Activated naive CD4-positive, alpha-beta T cell treated with anti-CD3 and anti-CD28 coated beads, Interleukin-2, amount 50 U/mL, for 72 hours (primary cell): Measurements from ENCODE around the gene C1orf105. TPM values are rescaled to one million over a fixed set of nuclear protein-coding genes. Genes with fewer than 3 reads are reported as not detected.

Experiments
- ATAC-seq, 2 donors: fragments of 150-1000 bp; cut with Tn5 transposase; 2 replicates each; pipeline ENCODE4 v1.10.0; 2021; ENCODE audit warnings: mild to moderate bottlenecking in 2 of 2, moderate library complexity in 2 of 2
- DNase-seq, 2 donors: peaks; one replicate each; pipeline ENCODE4 v3.0.0; 2021 to 2022; ENCODE audit warnings: low spot score in 2 of 2
- H3K27ac Mint-ChIP-seq, 2 donors: one replicate each; pipeline ENCODE4 v1.8.0; 2022; ENCODE audit warnings: mild to moderate bottlenecking in 2 of 2, mixed read lengths in 2 of 2
- H3K36me3 Mint-ChIP-seq, 2 donors: one replicate each; pipeline ENCODE4 v1.8.0; 2022; ENCODE audit warnings: mixed read lengths in 2 of 2
- H3K9me3 Mint-ChIP-seq, 2 donors: one replicate each; pipeline ENCODE4 v1.8.0; 2022; ENCODE audit warnings: mixed read lengths in 2 of 2
- total RNA-seq, 2 donors: library from RNA; stranded (reverse); gene quantifications; one replicate each; pipeline ENCODE4 v1.2.3, GENCODE V29; 2022

C1orf105 gene
- total RNA-seq, 2 donors from 2014 or later, result not detected

DNA sequence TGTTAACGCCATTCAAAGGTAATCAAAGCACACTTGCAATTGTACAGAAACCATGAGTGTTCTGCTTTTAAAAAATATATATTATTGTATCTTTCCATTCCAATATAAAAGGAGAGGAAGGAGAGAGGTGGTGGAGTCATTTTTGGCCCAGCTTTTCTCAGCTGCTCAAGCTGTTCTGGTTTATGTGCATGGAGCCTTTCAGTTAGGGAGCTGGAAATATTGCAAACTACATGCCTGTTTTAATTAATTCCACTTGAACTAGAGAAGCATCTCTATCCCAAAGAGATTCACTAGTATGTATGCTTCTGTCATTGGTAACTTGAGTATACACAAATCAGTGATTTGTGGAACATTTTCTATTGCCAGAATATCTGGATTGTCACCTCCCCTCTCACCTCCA is 28.5 kb upstream of the C1orf105 start:
- Mint-ChIP-seq H3K36me3 (no peaks in the 10 kb centered on the region), H3K9me3 (peaks cover 0 to 5% of the 10 kb centered on the region in 2 donors), H3K27ac (no peak overlapping the region)
- ATAC-seq, result no peak
- DNase-seq, result no peak

- no peak for DNase-seq
- Mint-ChIP-seq H3K36me3 (no peaks in the 10 kb centered on the region), H3K9me3 (peaks cover 0 to 5% of the 10 kb centered on the region in 2 donors), H3K27ac (peak overlapping the region in 1 of 2 donors; percentile 73)
- ATAC-seq, result peak in 1 of 2 donors; percentile 14
Measured at GRCh38 chr1:172393354-172393753, 27.1 kb upstream of the C1orf105 start.

DNA sequence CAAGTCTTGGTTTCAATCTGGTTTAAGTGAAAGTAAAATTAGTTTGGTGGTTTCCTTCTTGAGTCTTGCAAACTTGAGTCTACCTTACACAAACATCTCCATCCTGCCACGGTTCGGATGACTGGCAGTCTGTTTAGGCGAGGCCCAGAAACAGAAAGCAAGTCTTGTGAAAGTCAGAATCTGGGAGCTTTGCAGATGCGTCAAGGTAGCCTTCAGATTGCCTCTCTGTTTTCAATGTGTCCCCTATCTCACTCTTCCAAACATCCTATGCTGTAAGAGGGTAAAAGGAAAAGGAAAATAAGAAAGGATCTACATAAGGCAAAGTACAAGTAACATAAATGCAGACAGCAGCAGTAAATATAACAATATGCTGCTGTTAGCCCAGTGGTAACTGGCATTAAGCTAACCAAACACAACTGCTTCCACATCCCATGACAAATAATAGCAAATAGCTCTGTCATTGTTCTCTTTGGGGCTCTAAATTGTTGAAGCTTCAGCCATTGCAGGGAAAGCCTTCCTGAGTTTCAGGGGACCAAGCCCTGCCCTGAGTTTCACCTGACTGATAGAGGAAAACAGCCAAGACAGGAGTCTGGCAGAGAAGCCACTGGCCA is 26.2 kb upstream of the C1orf105 start:
- Mint-ChIP-seq H3K9me3 (peaks cover 0 to 5% of the 10 kb centered on the region in 2 donors), H3K27ac (peak overlapping the region; percentile 38 to 73), H3K36me3 (no peaks in the 10 kb centered on the region)
- ATAC-seq (peak; percentile 92 to 96), DNase-seq (peak; percentile 58 to 61)

GRCh38 chr1:172394811-172395210 is 25.7 kb upstream of the C1orf105 start:
- DNase-seq (no peak), ATAC-seq (peak; percentile 19 to 25)
- peaks cover 0 to 5% of the 10 kb centered on the region in 2 donors for H3K9me3 Mint-ChIP-seq
- peak overlapping the region; percentile 73 to 79 for H3K27ac Mint-ChIP-seq
- no peaks in the 10 kb centered on the region for H3K36me3 Mint-ChIP-seq

- ATAC-seq (no peak), DNase-seq (no peak)
- peaks cover 0 to 5% of the 10 kb centered on the region in 2 donors for H3K9me3 Mint-ChIP-seq
- H3K36me3 Mint-ChIP-seq, result no peaks in the 10 kb centered on the region
- H3K27ac Mint-ChIP-seq, result peak overlapping the region in 1 of 2 donors; percentile 73
Measured at GRCh38 chr1:172395576-172395975, 24.9 kb upstream of the C1orf105 start.

DNA sequence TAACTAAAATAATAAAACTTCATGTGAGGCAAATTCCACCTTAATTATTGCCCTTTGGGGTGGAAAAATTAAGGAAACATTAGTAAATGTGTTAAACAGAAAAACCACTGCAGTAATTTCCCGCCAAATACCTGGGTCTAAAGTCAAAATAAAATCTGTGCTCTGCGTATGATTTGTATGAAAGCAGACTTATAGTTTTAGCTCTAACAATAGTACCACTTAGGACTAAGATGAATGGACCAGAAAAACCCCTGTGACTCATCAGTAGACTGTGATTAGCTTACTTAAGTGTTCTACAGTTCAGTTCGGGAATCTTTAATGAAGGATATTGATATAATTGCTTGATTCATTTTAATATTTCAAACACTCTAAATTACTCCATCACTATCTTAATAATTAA is 23.3 kb upstream of the C1orf105 start:
- Mint-ChIP-seq H3K9me3 (peaks cover 0 to 5% of the 10 kb centered on the region in 2 donors), H3K27ac (no peak overlapping the region), H3K36me3 (no peaks in the 10 kb centered on the region)
- peak; percentile 65 to 67 for ATAC-seq
- no peak for DNase-seq

- Mint-ChIP-seq H3K36me3 (no peaks in the 10 kb centered on the region), H3K9me3 (peaks cover 0 to 5% of the 10 kb centered on the region in 2 donors), H3K27ac (no peak overlapping the region)
- ATAC-seq, result no peak
- DNase-seq, result no peak
Measured at GRCh38 chr1:172397633-172398032, 22.9 kb upstream of the C1orf105 start.

- DNase-seq, result no peak
- Mint-ChIP-seq H3K36me3 (no peaks in the 10 kb centered on the region), H3K9me3 (peaks cover 0 to 2% of the 10 kb centered on the region in 2 donors), H3K27ac (no peak overlapping the region)
- no peak for ATAC-seq
Measured at GRCh38 chr1:172398193-172398592, 22.3 kb upstream of the C1orf105 start.

DNA sequence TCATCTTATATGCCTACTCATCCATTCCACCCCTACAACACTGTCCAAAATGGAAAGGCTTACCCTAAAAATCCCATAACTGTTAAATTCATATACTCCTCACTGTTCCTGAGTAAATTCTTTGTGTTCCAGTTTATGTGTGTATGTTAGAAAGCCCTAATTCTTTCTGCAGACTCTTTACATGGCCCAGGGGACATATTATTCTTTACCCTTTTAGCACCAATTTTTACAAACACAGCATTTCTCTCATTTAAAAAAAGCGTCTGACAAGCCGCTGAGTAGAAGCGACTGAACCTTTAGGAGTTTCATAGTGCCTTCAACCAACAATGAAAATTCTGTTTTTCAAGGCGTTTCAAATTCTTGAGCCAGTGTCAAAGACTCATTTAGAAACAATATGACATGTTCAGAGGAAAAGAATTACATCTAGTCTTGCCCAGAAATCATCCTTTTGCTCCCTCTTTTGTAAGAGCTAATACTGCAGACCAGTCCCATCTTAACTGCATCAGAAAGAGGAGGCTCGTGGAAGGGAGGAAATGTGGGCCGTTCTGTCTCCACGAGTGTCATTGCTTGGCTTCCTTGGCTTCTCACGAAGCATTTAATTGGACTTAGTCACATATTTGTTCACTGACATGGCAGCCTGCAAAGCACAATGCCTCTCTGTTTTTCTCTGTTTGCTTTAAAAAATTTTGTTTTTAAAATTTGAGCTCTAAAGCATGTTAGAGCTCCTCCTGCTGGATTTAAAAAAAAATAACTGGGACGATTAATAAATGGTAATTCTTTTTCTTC is 21.3 kb upstream of the C1orf105 start:
- H3K36me3 Mint-ChIP-seq, result no peaks in the 10 kb centered on the region
- ATAC-seq (peak; percentile 39 to 54), DNase-seq (peak in 1 of 2 donors; percentile 20)
- H3K27ac Mint-ChIP-seq, result peak overlapping the region in 1 of 2 donors; percentile 79
- no peaks in the 10 kb centered on the region for H3K9me3 Mint-ChIP-seq

- Mint-ChIP-seq H3K36me3 (no peaks in the 10 kb centered on the region), H3K9me3 (no peaks in the 10 kb centered on the region), H3K27ac (peak overlapping the region in 1 of 2 donors; percentile 79)
- DNase-seq, result no peak
- ATAC-seq, result no peak
Measured at GRCh38 chr1:172399756-172400721, 20.4 kb upstream of the C1orf105 start.

GRCh38 chr1:172400722-172401105 is 19.8 kb upstream of the C1orf105 start:
- ATAC-seq, result no peak
- Mint-ChIP-seq H3K27ac (peak overlapping the region in 1 of 2 donors; percentile 79), H3K36me3 (no peaks in the 10 kb centered on the region), H3K9me3 (no peaks in the 10 kb centered on the region)
- no peak for DNase-seq

- no peaks in the 10 kb centered on the region for H3K36me3 Mint-ChIP-seq
- no peak overlapping the region for H3K27ac Mint-ChIP-seq
- DNase-seq, result no peak
- H3K9me3 Mint-ChIP-seq, result no peaks in the 10 kb centered on the region
- ATAC-seq, result no peak
Measured at GRCh38 chr1:172401477-172401876, 19.0 kb upstream of the C1orf105 start.

GRCh38 chr1:172401892-172402291 is 18.6 kb upstream of the C1orf105 start:
- DNase-seq (no peak), ATAC-seq (no peak)
- no peaks in the 10 kb centered on the region for H3K9me3 Mint-ChIP-seq
- H3K36me3 Mint-ChIP-seq, result no peaks in the 10 kb centered on the region
- H3K27ac Mint-ChIP-seq, result no peak overlapping the region

DNA sequence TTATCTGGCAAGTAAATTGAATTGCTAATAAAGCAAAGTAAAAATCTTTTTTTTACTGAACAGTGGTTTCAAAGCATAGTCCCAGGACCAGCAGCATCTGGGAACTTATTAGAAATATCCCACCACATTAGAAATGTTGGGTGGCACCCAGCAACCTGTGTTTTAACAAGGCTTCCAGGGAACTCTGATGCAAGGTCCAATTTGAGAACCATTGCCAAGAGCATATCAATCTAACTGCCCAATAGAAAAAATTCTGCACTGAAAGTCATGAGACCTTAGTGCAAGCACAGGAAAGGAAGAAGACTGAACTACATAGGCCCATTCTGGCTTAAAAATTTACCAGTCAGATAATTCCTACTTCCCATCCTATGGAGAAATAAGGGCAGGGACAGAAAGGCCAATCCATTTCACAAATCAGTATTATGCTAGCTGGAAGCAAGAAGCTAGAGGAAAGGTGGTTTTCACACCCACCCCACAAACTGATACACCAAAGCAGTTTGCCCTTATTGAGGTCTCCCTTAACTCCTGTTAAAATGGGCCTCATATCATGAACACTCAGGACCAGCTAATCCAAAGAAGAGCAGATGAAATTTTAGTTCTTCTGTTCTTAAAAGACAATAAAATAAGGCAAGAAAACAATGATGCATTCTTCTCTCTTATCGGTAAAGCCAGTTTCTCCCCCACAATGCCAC is 17.5 kb upstream of the C1orf105 start:
- no peak for DNase-seq
- Mint-ChIP-seq H3K27ac (no peak overlapping the region), H3K9me3 (no peaks in the 10 kb centered on the region), H3K36me3 (no peaks in the 10 kb centered on the region)
- no peak for ATAC-seq

GRCh38 chr1:172404121-172404520 is 16.4 kb upstream of the C1orf105 start:
- Mint-ChIP-seq H3K27ac (no peak overlapping the region), H3K36me3 (no peaks in the 10 kb centered on the region), H3K9me3 (no peaks in the 10 kb centered on the region)
- DNase-seq, result no peak
- no peak for ATAC-seq

GRCh38 chr1:172405912-172406311 is 14.6 kb upstream of the C1orf105 start:
- DNase-seq (no peak), ATAC-seq (peak in 1 of 2 donors; percentile 71)
- no peaks in the 10 kb centered on the region for H3K9me3 Mint-ChIP-seq
- H3K36me3 Mint-ChIP-seq, result no peaks in the 10 kb centered on the region
- H3K27ac Mint-ChIP-seq, result no peak overlapping the region
